ENCODE measurements around the gene SORBS2.

Gene SORBS2

GRCh38 chr4:185657699-185658098 lies 154.3 kb downstream of the SORBS2 start:
- no peaks in the 10 kb centered on the region for H3K27me3 ChIP-seq (ENCODE audit: control insufficient read depth, insufficient read depth, low read length)
- H3K4me3 ChIP-seq (ENCODE audit: low read depth, low read length), result no peak overlapping the region
- H3K9ac ChIP-seq (ENCODE audit: low read depth, low read length), result no peak overlapping the region
- no peak overlapping the region for H3K27ac ChIP-seq (ENCODE audit: low read depth, low read length)
- H3K36me3 ChIP-seq (ENCODE audit: control insufficient read depth, insufficient read depth, low read length), result peaks cover 17% of the 10 kb centered on the region
- H3K9me3 ChIP-seq (ENCODE audit: control insufficient read depth, insufficient read depth, low read length), result no peaks in the 10 kb centered on the region
- peaks cover 40% of the 10 kb centered on the region for H3K4me1 ChIP-seq (ENCODE audit: control insufficient read depth, insufficient read depth, low read length)

GRCh38 chr4:185657183-185657582 lies 154.8 kb downstream of the SORBS2 start:
- peaks cover 42% of the 10 kb centered on the region for H3K4me1 ChIP-seq (ENCODE audit: control insufficient read depth, insufficient read depth, low read length)
- peak overlapping the region; percentile 43 for H3K27ac ChIP-seq (ENCODE audit: low read depth, low read length)
- H3K9ac ChIP-seq (ENCODE audit: low read depth, low read length), result no peak overlapping the region
- H3K27me3 ChIP-seq (ENCODE audit: control insufficient read depth, insufficient read depth, low read length), result no peaks in the 10 kb centered on the region
- H3K36me3 ChIP-seq (ENCODE audit: control insufficient read depth, insufficient read depth, low read length), result peaks cover 22% of the 10 kb centered on the region
- H3K4me3 ChIP-seq (ENCODE audit: low read depth, low read length), result no peak overlapping the region
- no peaks in the 10 kb centered on the region for H3K9me3 ChIP-seq (ENCODE audit: control insufficient read depth, insufficient read depth, low read length)

- Histone ChIP-seq H3K27ac (ENCODE audit: low read depth, low read length) (peak overlapping the region; percentile 67), H3K4me3 (ENCODE audit: low read depth, low read length) (no peak overlapping the region), H3K9me3 (ENCODE audit: control insufficient read depth, insufficient read depth, low read length) (no peaks in the 10 kb centered on the region), H3K9ac (ENCODE audit: low read depth, low read length) (no peak overlapping the region), H3K4me1 (ENCODE audit: control insufficient read depth, insufficient read depth, low read length) (peaks cover 48% of the 10 kb centered on the region), H3K27me3 (ENCODE audit: control insufficient read depth, insufficient read depth, low read length) (no peaks in the 10 kb centered on the region), H3K36me3 (ENCODE audit: control insufficient read depth, insufficient read depth, low read length) (peaks cover 22% of the 10 kb centered on the region)
Observed at GRCh38 chr4:185656467-185656931, 155.5 kb downstream of the SORBS2 start.

GRCh38 chr4:185654965-185655554 lies 156.9 kb downstream of the SORBS2 start:
- H3K27ac ChIP-seq (ENCODE audit: low read depth, low read length), result peak overlapping the region; percentile 5
- no peaks in the 10 kb centered on the region for H3K9me3 ChIP-seq (ENCODE audit: control insufficient read depth, insufficient read depth, low read length)
- no peaks in the 10 kb centered on the region for H3K27me3 ChIP-seq (ENCODE audit: control insufficient read depth, insufficient read depth, low read length)
- H3K36me3 ChIP-seq (ENCODE audit: control insufficient read depth, insufficient read depth, low read length), result peaks cover 19% of the 10 kb centered on the region
- peaks cover 62% of the 10 kb centered on the region for H3K4me1 ChIP-seq (ENCODE audit: control insufficient read depth, insufficient read depth, low read length)
- H3K9ac ChIP-seq (ENCODE audit: low read depth, low read length), result no peak overlapping the region
- no peak overlapping the region for H3K4me3 ChIP-seq (ENCODE audit: low read depth, low read length)

GRCh38 chr4:185654311-185654710 lies 157.7 kb downstream of the SORBS2 start:
- H3K4me1 ChIP-seq (ENCODE audit: control insufficient read depth, insufficient read depth, low read length), result peaks cover 62% of the 10 kb centered on the region

GRCh38 chr4:185651851-185652250 lies 160.1 kb downstream of the SORBS2 start:
- Histone ChIP-seq H3K9me3 (ENCODE audit: control insufficient read depth, insufficient read depth, low read length) (no peaks in the 10 kb centered on the region), H3K36me3 (ENCODE audit: control insufficient read depth, insufficient read depth, low read length) (peaks cover 30% of the 10 kb centered on the region; the same call in 1 of the 2 replicates), H3K27me3 (ENCODE audit: control insufficient read depth, insufficient read depth, low read length) (no peaks in the 10 kb centered on the region), H3K4me3 (ENCODE audit: low read depth, low read length) (0 out of 2 replicates have a peak overlapping the region, but pooled peaks have one; percentile 11), H3K9ac (ENCODE audit: low read depth, low read length) (peak overlapping the region; percentile 22; the same call in 1 of the 2 replicates), H3K4me1 (ENCODE audit: control insufficient read depth, insufficient read depth, low read length) (peaks cover 49% of the 10 kb centered on the region), H3K27ac (ENCODE audit: low read depth, low read length) (peak overlapping the region; percentile 85)

More at GRCh38 chr4:185654311-185654710, 157.7 kb downstream of the SORBS2 start:
- no peaks in the 10 kb centered on the region for H3K9me3 ChIP-seq (ENCODE audit: control insufficient read depth, insufficient read depth, low read length)
- H3K27ac ChIP-seq (ENCODE audit: low read depth, low read length), result no peak overlapping the region
- no peak overlapping the region for H3K9ac ChIP-seq (ENCODE audit: low read depth, low read length)
- H3K4me3 ChIP-seq (ENCODE audit: low read depth, low read length), result no peak overlapping the region
- H3K36me3 ChIP-seq (ENCODE audit: control insufficient read depth, insufficient read depth, low read length), result peaks cover 19% of the 10 kb centered on the region; the same call in 1 of the 2 replicates
- no peaks in the 10 kb centered on the region for H3K27me3 ChIP-seq (ENCODE audit: control insufficient read depth, insufficient read depth, low read length)

- Histone ChIP-seq H3K27ac (ENCODE audit: low read depth, low read length) (peak overlapping the region; percentile 85), H3K36me3 (ENCODE audit: control insufficient read depth, insufficient read depth, low read length) (peaks cover 35% of the 10 kb centered on the region; the same call in 1 of the 2 replicates), H3K4me3 (ENCODE audit: low read depth, low read length) (0 out of 2 replicates have a peak overlapping the region, but pooled peaks have one; percentile 11), H3K27me3 (ENCODE audit: control insufficient read depth, insufficient read depth, low read length) (no peaks in the 10 kb centered on the region), H3K9ac (ENCODE audit: low read depth, low read length) (no peak overlapping the region), H3K4me1 (ENCODE audit: control insufficient read depth, insufficient read depth, low read length) (peaks cover 43% of the 10 kb centered on the region), H3K9me3 (ENCODE audit: control insufficient read depth, insufficient read depth, low read length) (no peaks in the 10 kb centered on the region)
Observed at GRCh38 chr4:185651137-185651677, 160.8 kb downstream of the SORBS2 start.

GRCh38 chr4:185648631-185649030 lies 163.4 kb downstream of the SORBS2 start:
- Histone ChIP-seq H3K27me3 (ENCODE audit: control insufficient read depth, insufficient read depth, low read length) (no peaks in the 10 kb centered on the region), H3K9me3 (ENCODE audit: control insufficient read depth, insufficient read depth, low read length) (no peaks in the 10 kb centered on the region), H3K36me3 (ENCODE audit: control insufficient read depth, insufficient read depth, low read length) (peaks cover 51% of the 10 kb centered on the region; the same call in 1 of the 2 replicates), H3K9ac (ENCODE audit: low read depth, low read length) (no peak overlapping the region), H3K4me1 (ENCODE audit: control insufficient read depth, insufficient read depth, low read length) (peaks cover 31% of the 10 kb centered on the region), H3K4me3 (ENCODE audit: low read depth, low read length) (no peak overlapping the region), H3K27ac (ENCODE audit: low read depth, low read length) (no peak overlapping the region)

- H3K27ac ChIP-seq (ENCODE audit: low read depth, low read length), result no peak overlapping the region
- H3K36me3 ChIP-seq (ENCODE audit: control insufficient read depth, insufficient read depth, low read length), result peaks cover 41% of the 10 kb centered on the region; the same call in 1 of the 2 replicates
- H3K4me1 ChIP-seq (ENCODE audit: control insufficient read depth, insufficient read depth, low read length), result peaks cover 25% of the 10 kb centered on the region
- H3K9me3 ChIP-seq (ENCODE audit: control insufficient read depth, insufficient read depth, low read length), result no peaks in the 10 kb centered on the region
- no peak overlapping the region for H3K4me3 ChIP-seq (ENCODE audit: low read depth, low read length)
- H3K9ac ChIP-seq (ENCODE audit: low read depth, low read length), result no peak overlapping the region
- H3K27me3 ChIP-seq (ENCODE audit: control insufficient read depth, insufficient read depth, low read length), result no peaks in the 10 kb centered on the region
Observed at GRCh38 chr4:185645403-185645802, 166.6 kb downstream of the SORBS2 start.

GRCh38 chr4:185644408-185644807 lies 167.6 kb downstream of the SORBS2 start:
- Histone ChIP-seq H3K4me3 (ENCODE audit: low read depth, low read length) (no peak overlapping the region), H3K27me3 (ENCODE audit: control insufficient read depth, insufficient read depth, low read length) (no peaks in the 10 kb centered on the region), H3K36me3 (ENCODE audit: control insufficient read depth, insufficient read depth, low read length) (peaks cover 35% of the 10 kb centered on the region; the same call in 1 of the 2 replicates), H3K27ac (ENCODE audit: low read depth, low read length) (no peak overlapping the region), H3K4me1 (ENCODE audit: control insufficient read depth, insufficient read depth, low read length) (peaks cover 22% of the 10 kb centered on the region), H3K9ac (ENCODE audit: low read depth, low read length) (no peak overlapping the region), H3K9me3 (ENCODE audit: control insufficient read depth, insufficient read depth, low read length) (no peaks in the 10 kb centered on the region)

GRCh38 chr4:185642907-185643306 lies 169.1 kb downstream of the SORBS2 start:
- Histone ChIP-seq H3K4me3 (ENCODE audit: low read depth, low read length) (no peak overlapping the region), H3K36me3 (ENCODE audit: control insufficient read depth, insufficient read depth, low read length) (peaks cover 26% of the 10 kb centered on the region; the same call in 1 of the 2 replicates), H3K4me1 (ENCODE audit: control insufficient read depth, insufficient read depth, low read length) (peaks cover 22% of the 10 kb centered on the region), H3K27ac (ENCODE audit: low read depth, low read length) (no peak overlapping the region), H3K27me3 (ENCODE audit: control insufficient read depth, insufficient read depth, low read length) (no peaks in the 10 kb centered on the region), H3K9ac (ENCODE audit: low read depth, low read length) (no peak overlapping the region), H3K9me3 (ENCODE audit: control insufficient read depth, insufficient read depth, low read length) (no peaks in the 10 kb centered on the region)

Data from HUES48 (cell line).